SK-N-SH (cell line): ENCODE data around the gene FHOD3. TPM values are rescaled to one million over a fixed set of nuclear protein-coding genes. Genes with fewer than 3 reads are reported as not detected.

Experiments used
- CTCF ChIA-PET: fragments of 300-600, 350-600 bp; formaldehyde crosslinking; extraction: SDS; loops from one replicate; lab custom pipeline; 2021; lab: Yijun Ruan, JAX
- POLR2A ChIA-PET: fragments of 350-600 bp; sonication (Branson Sonifier 250); formaldehyde crosslinking; extraction: SDS; loops from one replicate; lab custom pipeline; 2020; ENCODE audit warnings: antibody characterized with exemption, inconsistent platforms; lab: Yijun Ruan, JAX
- DNase-seq: peaks from one replicate; pipeline ENCODE4 v3.0.0; 2012
- H2AFZ ChIP-seq: fragments of 200-600 bp; sonication (generic); 2 replicates; pipeline ENCODE4 v1.8.1; 2016; ENCODE audit warnings: antibody characterized with exemption, mild to moderate bottlenecking, low read depth
- H3F3A ChIP-seq: fragments of 200-600 bp; sonication (generic); replicated peaks from 2 replicates; pipeline ENCODE3; 2016; ENCODE audit warnings: antibody characterized with exemption, mild to moderate bottlenecking; ENCODE audit not compliant: insufficient read depth
- H3K27ac ChIP-seq, 2 experiments: fragments of 200-500 bp in 1 of 2; fragments of 200-600 bp in 1 of 2; sonication (Bioruptor generic) in 1 of 2; sonication (generic), shearing (Covaris generic) in 1 of 2; 2 replicates each; pipeline versions ENCODE4 v1.5.1 to v1.6.1; 2014 to 2016; ENCODE audit warnings: low read depth in 2 of 2, inconsistent platforms in 1 of 2, low read length in 1 of 2, mild to moderate bottlenecking in 1 of 2, mixed read lengths in 1 of 2
- H3K27me3 ChIP-seq: fragments of 200-600 bp; sonication (generic), shearing (Covaris generic); 2 replicates; pipeline ENCODE4 v1.6.1; 2016; ENCODE audit warnings: mixed run types; ENCODE audit not compliant: insufficient read depth
- H3K36me3 ChIP-seq, 2 experiments: fragments of 200-500 bp in 1 of 2; fragments of 200-600 bp in 1 of 2; sonication (Bioruptor generic) in 1 of 2; sonication (generic) in 1 of 2; replicated peaks in 1 of 2; 2 replicates each; pipeline versions ENCODE3 to v1.5.1; 2014 to 2016; ENCODE audit warnings: low read length in 1 of 2, mild to moderate bottlenecking in 1 of 2; ENCODE audit not compliant: insufficient read depth in 2 of 2, control insufficient read depth in 1 of 2
- H3K4me1 ChIP-seq, 2 experiments: fragments of 200-500 bp in 1 of 2; fragments of 200-600 bp in 1 of 2; sonication (Bioruptor generic) in 1 of 2; sonication (generic), shearing (Covaris generic) in 1 of 2; 2 replicates each; pipeline versions ENCODE4 v1.5.1 to v1.6.1; 2014 to 2016; ENCODE audit warnings: low read depth in 1 of 2, low read length in 1 of 2, mixed run types in 1 of 2; ENCODE audit not compliant: insufficient read depth in 2 of 2, control insufficient read depth in 1 of 2
- H3K4me2 ChIP-seq: fragments of 200-600 bp; sonication (generic), shearing (Covaris generic); 2 replicates; pipeline ENCODE4 v1.6.1; 2017; ENCODE audit warnings: mixed run types
- H3K4me3 ChIP-seq, 2 experiments: fragments of 200-500 bp in 1 of 2; fragments of 200-600 bp in 1 of 2; sonication (Bioruptor generic) in 1 of 2; sonication (generic), shearing (Covaris generic) in 1 of 2; 2 replicates each; pipeline versions ENCODE4 v1.5.1 to v1.8.1; 2014 to 2016; ENCODE audit warnings: low read depth in 2 of 2, inconsistent platforms in 1 of 2, low read length in 1 of 2, mild to moderate bottlenecking in 1 of 2, mixed read lengths in 1 of 2, moderate library complexity in 1 of 2
- H3K79me2 ChIP-seq: fragments of 200-600 bp; sonication (generic); 2 replicates; pipeline ENCODE4 v1.8.1; 2017; ENCODE audit warnings: mild to moderate bottlenecking; ENCODE audit not compliant: insufficient read depth
- H3K9ac ChIP-seq: fragments of 200-600 bp; sonication (generic); 2 replicates; pipeline ENCODE4 v1.6.1; 2017; ENCODE audit warnings: mixed run types
- H3K9me2 ChIP-seq: fragments of 200-600 bp; sonication (generic); 2 replicates; pipeline ENCODE4 v1.6.1; 2017; ENCODE audit warnings: mixed run types
- H3K9me3 ChIP-seq: fragments of 200-600 bp; sonication (generic); 2 replicates; pipeline ENCODE4 v1.6.1; 2017; ENCODE audit warnings: mixed run types, mild to moderate bottlenecking, moderate library complexity
- H4K20me1 ChIP-seq: fragments of 200-600 bp; sonication (generic); 2 replicates; pipeline ENCODE4 v1.6.1; 2017; ENCODE audit warnings: mild to moderate bottlenecking, mixed run types; ENCODE audit not compliant: insufficient read depth
- FOSL2 ChIP-seq: IDR thresholded peaks from 2 replicates; pipeline ENCODE4 v1.4.0; 2012; ENCODE audit warnings: low read depth, mild to moderate bottlenecking, moderate library complexity, borderline replicate concordance
- GABPA ChIP-seq: IDR thresholded peaks from 2 replicates; pipeline ENCODE4 v1.4.0; 2012; ENCODE audit warnings: low read depth, mild to moderate bottlenecking
- NRF1 ChIP-seq: IDR thresholded peaks from 2 replicates; pipeline ENCODE4 v1.6.1; 2012; ENCODE audit warnings: low read depth, mild to moderate bottlenecking, low read length
- SMC3 ChIP-seq: IDR thresholded peaks from 2 replicates; pipeline ENCODE4 v1.6.1; 2012; ENCODE audit warnings: low read depth, low read length, improper control_type of control experiment
- TCF12 ChIP-seq: IDR thresholded peaks from 2 replicates; pipeline ENCODE4 v1.4.0; 2012
- YY1 ChIP-seq: IDR thresholded peaks from 2 replicates; pipeline ENCODE4 v1.4.0; 2012; ENCODE audit warnings: low read depth, mild to moderate bottlenecking
- WGBS: methylation state at CpG from one replicate; pipeline ENCODE4 v1.1.6; 2017; ENCODE audit warnings: low lambda C conversion rate; 5-methylcytosine and 5-hydroxymethylcytosine counted together
- polyA plus RNA-seq, 3 experiments: library from polyadenylated mRNA; depleted of rRNA; stranded (reverse); fragments of >200 nt; gene quantifications; 2 replicates each; pipeline ENCODE4 v1.2.3, GENCODE V29; 2012
- TF ChIP-seq, protein P1 (sequence below): fragments of 150-350 bp; IDR thresholded peaks from 2 replicates; pipeline ENCODE4 v1.6.1; 2016; ENCODE audit warnings: mild to moderate bottlenecking, low read depth, low read length
- TF ChIP-seq, protein P2 (sequence below): fragments of 200-600 bp; sonication (generic); IDR thresholded peaks from 2 replicates; pipeline ENCODE4 v1.6.1; 2017; ENCODE audit warnings: antibody characterized with exemption, mild to moderate bottlenecking, moderate library complexity
- TF ChIP-seq, protein P3 (sequence below): fragments of 150-350 bp; IDR thresholded peaks from 2 replicates; pipeline ENCODE4 v1.6.1; 2017; ENCODE audit warnings: antibody characterized with exemption, low read length, low read depth, borderline replicate concordance

Gene FHOD3
- polyA plus RNA-seq, 1 of the 3 experiments (the other 2 are of a cell fraction), result 10.9 TPM

DNA sequence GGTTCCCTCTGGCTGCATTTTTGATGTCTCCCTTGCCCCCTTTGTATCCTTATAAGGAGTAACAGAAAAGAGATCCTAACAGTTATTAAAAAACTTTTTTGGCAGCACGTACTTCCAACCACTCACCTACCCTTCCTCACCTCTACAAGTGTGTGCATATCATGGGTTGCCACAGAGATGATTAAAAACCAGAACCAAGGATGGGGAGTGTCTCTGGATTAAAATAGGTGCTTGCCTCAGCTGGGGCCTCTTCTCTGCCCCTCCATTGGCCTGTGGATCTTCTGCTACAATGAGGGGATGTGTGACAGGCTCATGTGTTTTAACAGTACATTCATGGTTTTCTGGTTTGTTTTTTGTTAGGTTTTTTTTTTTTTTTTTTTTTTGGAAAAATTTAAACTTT, 160.8 kb downstream of the FHOD3 start:
- no peaks in the 10 kb centered on the region for H4K20me1 ChIP-seq
- H3K9ac ChIP-seq, result no peak overlapping the region
- POLR2A ChIA-PET, result no interaction called here
- no peak overlapping the region for H2AFZ ChIP-seq
- 63% methylated on average over 1 of the region's 1 CpG for WGBS
- H3K27ac ChIP-seq, result no peak overlapping the region
- no peaks in the 10 kb centered on the region for H3K36me3 ChIP-seq
- H3K4me2 ChIP-seq, result no peak overlapping the region
- no peaks in the 10 kb centered on the region for H3K9me2 ChIP-seq
- H3K27me3 ChIP-seq, result no peaks in the 10 kb centered on the region
- DNase-seq, result no peak
- TF ChIP-seq, protein P1, sequence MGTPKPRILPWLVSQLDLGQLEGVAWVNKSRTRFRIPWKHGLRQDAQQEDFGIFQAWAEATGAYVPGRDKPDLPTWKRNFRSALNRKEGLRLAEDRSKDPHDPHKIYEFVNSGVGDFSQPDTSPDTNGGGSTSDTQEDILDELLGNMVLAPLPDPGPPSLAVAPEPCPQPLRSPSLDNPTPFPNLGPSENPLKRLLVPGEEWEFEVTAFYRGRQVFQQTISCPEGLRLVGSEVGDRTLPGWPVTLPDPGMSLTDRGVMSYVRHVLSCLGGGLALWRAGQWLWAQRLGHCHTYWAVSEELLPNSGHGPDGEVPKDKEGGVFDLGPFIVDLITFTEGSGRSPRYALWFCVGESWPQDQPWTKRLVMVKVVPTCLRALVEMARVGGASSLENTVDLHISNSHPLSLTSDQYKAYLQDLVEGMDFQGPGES, result no peak
- TF ChIP-seq SMC3 (no peak), GABPA (no peak)
- no peak overlapping the region for H3K4me3 ChIP-seq
- CTCF ChIA-PET, result no interaction called here
- no peaks in the 10 kb centered on the region for H3K9me3 ChIP-seq
- no peaks in the 10 kb centered on the region for H3K79me2 ChIP-seq
- no peaks in the 10 kb centered on the region for H3F3A ChIP-seq
- peaks cover 0 to 10% of the 10 kb centered on the region in 2 experiments; a peak in 1 of 4 replicates for H3K4me1 ChIP-seq

DNA sequence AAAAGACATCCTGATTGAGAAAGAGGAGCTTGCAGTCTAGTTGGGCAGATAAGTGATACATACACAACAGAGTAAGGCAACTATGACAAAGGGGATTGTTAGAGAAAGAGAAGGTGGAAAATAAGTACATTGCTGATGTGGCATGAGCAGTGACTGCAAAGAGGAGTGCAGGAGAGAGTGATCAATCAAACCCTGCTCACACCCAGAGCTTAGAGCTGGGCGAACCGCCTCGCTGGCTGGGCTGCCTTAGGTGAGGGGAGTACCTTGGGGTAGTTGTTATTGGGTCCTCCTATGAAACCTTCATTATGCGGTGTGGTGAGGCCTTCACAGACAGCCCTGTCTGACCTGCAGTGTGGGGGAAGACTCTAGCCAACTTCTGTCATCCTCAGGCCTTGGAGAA, 161.7 kb downstream of the FHOD3 start:
- Histone ChIP-seq H3K79me2 (no peaks in the 10 kb centered on the region), H3K4me3 (no peak overlapping the region), H3K9me3 (no peaks in the 10 kb centered on the region), H3K9me2 (no peaks in the 10 kb centered on the region), H3K27ac (no peak overlapping the region; a peak in 1 of 4 replicates), H3K4me2 (no peak overlapping the region), H3K36me3 (no peaks in the 10 kb centered on the region), H3F3A (no peaks in the 10 kb centered on the region), H4K20me1 (no peaks in the 10 kb centered on the region), H3K4me1 (peaks cover 0 to 10% of the 10 kb centered on the region in 2 experiments; a peak in 1 of 4 replicates), H3K27me3 (no peaks in the 10 kb centered on the region), H3K9ac (no peak overlapping the region), H2AFZ (no peak overlapping the region)
- TF ChIP-seq, protein P2, sequence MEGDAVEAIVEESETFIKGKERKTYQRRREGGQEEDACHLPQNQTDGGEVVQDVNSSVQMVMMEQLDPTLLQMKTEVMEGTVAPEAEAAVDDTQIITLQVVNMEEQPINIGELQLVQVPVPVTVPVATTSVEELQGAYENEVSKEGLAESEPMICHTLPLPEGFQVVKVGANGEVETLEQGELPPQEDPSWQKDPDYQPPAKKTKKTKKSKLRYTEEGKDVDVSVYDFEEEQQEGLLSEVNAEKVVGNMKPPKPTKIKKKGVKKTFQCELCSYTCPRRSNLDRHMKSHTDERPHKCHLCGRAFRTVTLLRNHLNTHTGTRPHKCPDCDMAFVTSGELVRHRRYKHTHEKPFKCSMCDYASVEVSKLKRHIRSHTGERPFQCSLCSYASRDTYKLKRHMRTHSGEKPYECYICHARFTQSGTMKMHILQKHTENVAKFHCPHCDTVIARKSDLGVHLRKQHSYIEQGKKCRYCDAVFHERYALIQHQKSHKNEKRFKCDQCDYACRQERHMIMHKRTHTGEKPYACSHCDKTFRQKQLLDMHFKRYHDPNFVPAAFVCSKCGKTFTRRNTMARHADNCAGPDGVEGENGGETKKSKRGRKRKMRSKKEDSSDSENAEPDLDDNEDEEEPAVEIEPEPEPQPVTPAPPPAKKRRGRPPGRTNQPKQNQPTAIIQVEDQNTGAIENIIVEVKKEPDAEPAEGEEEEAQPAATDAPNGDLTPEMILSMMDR, result no peak
- TF ChIP-seq TCF12 (no peak), YY1 (no peak), GABPA (no peak), FOSL2 (no peak), NRF1 (no peak)
- TF ChIP-seq, protein P3, sequence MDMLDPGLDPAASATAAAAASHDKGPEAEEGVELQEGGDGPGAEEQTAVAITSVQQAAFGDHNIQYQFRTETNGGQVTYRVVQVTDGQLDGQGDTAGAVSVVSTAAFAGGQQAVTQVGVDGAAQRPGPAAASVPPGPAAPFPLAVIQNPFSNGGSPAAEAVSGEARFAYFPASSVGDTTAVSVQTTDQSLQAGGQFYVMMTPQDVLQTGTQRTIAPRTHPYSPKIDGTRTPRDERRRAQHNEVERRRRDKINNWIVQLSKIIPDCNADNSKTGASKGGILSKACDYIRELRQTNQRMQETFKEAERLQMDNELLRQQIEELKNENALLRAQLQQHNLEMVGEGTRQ, result no peak
- CTCF ChIA-PET, result interaction anchor here (0.7 kb wide), 1 partner anchor 12 kb away, joined by 3 read pairs; no protein-coding TSS in a partner anchor
- POLR2A ChIA-PET, result no interaction called here
- DNase-seq, result no peak
- WGBS, result 87% methylated on average over 4 of the region's 4 CpGs
